ENCODE results near the gene ATP2B1.

The ATP2B1 gene

DNA sequence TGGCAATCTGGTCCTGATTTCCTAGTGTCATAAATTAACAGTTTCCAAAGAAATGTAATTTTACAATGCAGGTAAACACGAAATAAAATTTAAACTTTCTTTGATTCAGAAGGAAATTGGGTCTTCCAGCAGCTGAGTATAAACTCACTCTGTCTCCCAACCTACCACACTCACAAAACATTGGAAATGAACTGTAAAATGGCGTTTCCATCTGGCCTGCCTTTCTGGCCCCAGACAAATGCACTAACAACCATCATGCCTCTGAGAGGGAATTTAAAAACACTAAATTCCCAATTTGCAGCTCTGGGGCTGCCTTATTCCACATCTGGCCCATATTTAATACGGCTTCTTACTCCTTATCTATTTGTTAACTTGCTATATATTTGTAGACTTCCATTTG is 19.3 kb downstream of the ATP2B1 start:
- ChIA-PET POLR2A (no interaction called here), CTCF (no interaction called here)
- H3K4me3 ChIP-seq (ENCODE audit: low read depth, low read length): no peak overlapping the region
- no peaks in the 10 kb centered on the region for H3K9me3 ChIP-seq (ENCODE audit: control insufficient read depth, insufficient read depth, low read depth, low read length)
- H3K4me1 ChIP-seq (ENCODE audit: control insufficient read depth, insufficient read depth, low read length): peaks cover 7% of the 10 kb centered on the region
- H3K36me3 ChIP-seq (ENCODE audit: control insufficient read depth in 2 of 2, insufficient read depth in 1 of 2, low read length in 2 of 2): no peaks in the 10 kb centered on the region
- H3K27ac ChIP-seq (ENCODE audit: extremely low read depth, low read depth, low read length): no peak overlapping the region
- no peak for TF ChIP-seq ZFHX2 (tag by site-specific recombination; conservative IDR thresholded peaks at IDR 0.05)
- no peak for TF ChIP-seq SETDB1 (IDR thresholded peaks at IDR 0.05; ENCODE audit: insufficient read length, low read length)
- TF ChIP-seq, protein P1, sequence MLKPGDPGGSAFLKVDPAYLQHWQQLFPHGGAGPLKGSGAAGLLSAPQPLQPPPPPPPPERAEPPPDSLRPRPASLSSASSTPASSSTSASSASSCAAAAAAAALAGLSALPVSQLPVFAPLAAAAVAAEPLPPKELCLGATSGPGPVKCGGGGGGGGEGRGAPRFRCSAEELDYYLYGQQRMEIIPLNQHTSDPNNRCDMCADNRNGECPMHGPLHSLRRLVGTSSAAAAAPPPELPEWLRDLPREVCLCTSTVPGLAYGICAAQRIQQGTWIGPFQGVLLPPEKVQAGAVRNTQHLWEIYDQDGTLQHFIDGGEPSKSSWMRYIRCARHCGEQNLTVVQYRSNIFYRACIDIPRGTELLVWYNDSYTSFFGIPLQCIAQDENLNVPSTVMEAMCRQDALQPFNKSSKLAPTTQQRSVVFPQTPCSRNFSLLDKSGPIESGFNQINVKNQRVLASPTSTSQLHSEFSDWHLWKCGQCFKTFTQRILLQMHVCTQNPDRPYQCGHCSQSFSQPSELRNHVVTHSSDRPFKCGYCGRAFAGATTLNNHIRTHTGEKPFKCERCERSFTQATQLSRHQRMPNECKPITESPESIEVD (tag by site-specific recombination; IDR thresholded peaks at IDR 0.05): no peak
- TF ChIP-seq TRIM28 (IDR thresholded peaks at IDR 0.05; ENCODE audit: borderline replicate concordance, low read length): no peak
- TF ChIP-seq ZNF324 (tag by site-specific recombination; IDR thresholded peaks at IDR 0.05): no peak
- TF ChIP-seq, protein P2, sequence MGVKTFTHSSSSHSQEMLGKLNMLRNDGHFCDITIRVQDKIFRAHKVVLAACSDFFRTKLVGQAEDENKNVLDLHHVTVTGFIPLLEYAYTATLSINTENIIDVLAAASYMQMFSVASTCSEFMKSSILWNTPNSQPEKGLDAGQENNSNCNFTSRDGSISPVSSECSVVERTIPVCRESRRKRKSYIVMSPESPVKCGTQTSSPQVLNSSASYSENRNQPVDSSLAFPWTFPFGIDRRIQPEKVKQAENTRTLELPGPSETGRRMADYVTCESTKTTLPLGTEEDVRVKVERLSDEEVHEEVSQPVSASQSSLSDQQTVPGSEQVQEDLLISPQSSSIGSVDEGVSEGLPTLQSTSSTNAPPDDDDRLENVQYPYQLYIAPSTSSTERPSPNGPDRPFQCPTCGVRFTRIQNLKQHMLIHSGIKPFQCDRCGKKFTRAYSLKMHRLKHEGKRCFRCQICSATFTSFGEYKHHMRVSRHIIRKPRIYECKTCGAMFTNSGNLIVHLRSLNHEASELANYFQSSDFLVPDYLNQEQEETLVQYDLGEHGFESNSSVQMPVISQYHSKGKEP (tag by site-specific recombination; IDR thresholded peaks at IDR 0.05): no peak
- TF ChIP-seq KLF9 (tag by site-specific recombination; IDR thresholded peaks at IDR 0.05; ENCODE audit: low read depth): no peak
- no peak for TF ChIP-seq ZNF548 (tag by site-specific recombination; IDR thresholded peaks at IDR 0.05)
- no peak for TF ChIP-seq ZFP41 (tag by site-specific recombination; IDR thresholded peaks at IDR 0.05; ENCODE audit: borderline replicate concordance)
- TF ChIP-seq KLF10 (tag by site-specific recombination; IDR thresholded peaks at IDR 0.05): no peak
- TF ChIP-seq ZNF624 (tag by site-specific recombination; IDR thresholded peaks at IDR 0.05): no peak
- TF ChIP-seq, protein P3, sequence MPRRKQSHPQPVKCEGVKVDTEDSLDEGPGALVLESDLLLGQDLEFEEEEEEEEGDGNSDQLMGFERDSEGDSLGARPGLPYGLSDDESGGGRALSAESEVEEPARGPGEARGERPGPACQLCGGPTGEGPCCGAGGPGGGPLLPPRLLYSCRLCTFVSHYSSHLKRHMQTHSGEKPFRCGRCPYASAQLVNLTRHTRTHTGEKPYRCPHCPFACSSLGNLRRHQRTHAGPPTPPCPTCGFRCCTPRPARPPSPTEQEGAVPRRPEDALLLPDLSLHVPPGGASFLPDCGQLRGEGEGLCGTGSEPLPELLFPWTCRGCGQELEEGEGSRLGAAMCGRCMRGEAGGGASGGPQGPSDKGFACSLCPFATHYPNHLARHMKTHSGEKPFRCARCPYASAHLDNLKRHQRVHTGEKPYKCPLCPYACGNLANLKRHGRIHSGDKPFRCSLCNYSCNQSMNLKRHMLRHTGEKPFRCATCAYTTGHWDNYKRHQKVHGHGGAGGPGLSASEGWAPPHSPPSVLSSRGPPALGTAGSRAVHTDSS (tag by site-specific recombination; IDR thresholded peaks at IDR 0.05): no peak
- TF ChIP-seq, protein P4, sequence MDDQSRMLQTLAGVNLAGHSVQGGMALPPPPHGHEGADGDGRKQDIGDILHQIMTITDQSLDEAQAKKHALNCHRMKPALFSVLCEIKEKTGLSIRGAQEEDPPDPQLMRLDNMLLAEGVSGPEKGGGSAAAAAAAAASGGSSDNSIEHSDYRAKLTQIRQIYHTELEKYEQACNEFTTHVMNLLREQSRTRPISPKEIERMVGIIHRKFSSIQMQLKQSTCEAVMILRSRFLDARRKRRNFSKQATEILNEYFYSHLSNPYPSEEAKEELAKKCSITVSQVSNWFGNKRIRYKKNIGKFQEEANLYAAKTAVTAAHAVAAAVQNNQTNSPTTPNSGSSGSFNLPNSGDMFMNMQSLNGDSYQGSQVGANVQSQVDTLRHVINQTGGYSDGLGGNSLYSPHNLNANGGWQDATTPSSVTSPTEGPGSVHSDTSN (CRISPR knock-in tag; IDR thresholded peaks at IDR 0.05): no peak

DNA sequence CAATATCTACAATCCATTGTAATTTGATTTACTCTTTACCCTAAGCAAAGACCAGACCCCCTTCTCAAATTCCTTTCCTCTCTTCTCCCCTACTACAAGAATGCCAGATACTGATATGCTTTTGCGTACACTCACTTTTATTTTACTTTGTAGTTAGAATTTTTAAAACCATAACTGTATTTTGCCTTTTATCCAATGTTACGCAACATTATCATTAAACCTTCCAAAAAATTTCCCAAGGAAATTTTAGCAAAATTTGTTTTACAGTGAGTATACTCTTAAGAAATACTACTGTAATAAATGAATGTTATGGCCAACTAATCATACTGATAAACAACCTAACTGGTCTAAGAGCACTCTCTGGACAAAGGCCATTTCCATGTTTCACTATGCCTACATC is 22.3 kb downstream of the ATP2B1 start:
- Histone ChIP-seq H3K27ac (ENCODE audit: extremely low read depth, low read depth, low read length) (no peak overlapping the region), H3K9me3 (ENCODE audit: control insufficient read depth, insufficient read depth, low read depth, low read length) (no peaks in the 10 kb centered on the region), H3K36me3 (ENCODE audit: control insufficient read depth in 2 of 2, insufficient read depth in 1 of 2, low read length in 2 of 2) (no peaks in the 10 kb centered on the region), H3K4me3 (ENCODE audit: low read depth, low read length) (no peak overlapping the region), H3K4me1 (ENCODE audit: control insufficient read depth, insufficient read depth, low read length) (peaks cover 2% of the 10 kb centered on the region; the same call in 1 of the 2 replicates)
- ChIA-PET CTCF (no interaction called here), POLR2A (no interaction called here)
- TF ChIP-seq ZNF146 (tag by site-specific recombination; IDR thresholded peaks at IDR 0.05) (no peak), PRDM1 (tag by site-specific recombination; IDR thresholded peaks at IDR 0.05) (no peak), ZBTB48 (tag by site-specific recombination; IDR thresholded peaks at IDR 0.05) (no peak), IKZF3 (tag by site-specific recombination; IDR thresholded peaks at IDR 0.05) (no peak)
- TF ChIP-seq, protein P5, sequence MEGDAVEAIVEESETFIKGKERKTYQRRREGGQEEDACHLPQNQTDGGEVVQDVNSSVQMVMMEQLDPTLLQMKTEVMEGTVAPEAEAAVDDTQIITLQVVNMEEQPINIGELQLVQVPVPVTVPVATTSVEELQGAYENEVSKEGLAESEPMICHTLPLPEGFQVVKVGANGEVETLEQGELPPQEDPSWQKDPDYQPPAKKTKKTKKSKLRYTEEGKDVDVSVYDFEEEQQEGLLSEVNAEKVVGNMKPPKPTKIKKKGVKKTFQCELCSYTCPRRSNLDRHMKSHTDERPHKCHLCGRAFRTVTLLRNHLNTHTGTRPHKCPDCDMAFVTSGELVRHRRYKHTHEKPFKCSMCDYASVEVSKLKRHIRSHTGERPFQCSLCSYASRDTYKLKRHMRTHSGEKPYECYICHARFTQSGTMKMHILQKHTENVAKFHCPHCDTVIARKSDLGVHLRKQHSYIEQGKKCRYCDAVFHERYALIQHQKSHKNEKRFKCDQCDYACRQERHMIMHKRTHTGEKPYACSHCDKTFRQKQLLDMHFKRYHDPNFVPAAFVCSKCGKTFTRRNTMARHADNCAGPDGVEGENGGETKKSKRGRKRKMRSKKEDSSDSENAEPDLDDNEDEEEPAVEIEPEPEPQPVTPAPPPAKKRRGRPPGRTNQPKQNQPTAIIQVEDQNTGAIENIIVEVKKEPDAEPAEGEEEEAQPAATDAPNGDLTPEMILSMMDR (tag by site-specific recombination; IDR thresholded peaks at IDR 0.05): no peak

All from HEK293 (cell line).